OCI-LY7 (cell line): ENCODE results near the gene SGTA. TPM values are rescaled to one million over a fixed set of nuclear protein-coding genes. Genes with fewer than 3 reads are reported as not detected.

ENCODE experiments used
- BruUV-seq: library from RNA; stranded (reverse); fragments of 400-500 nt; replicated peaks from 2 replicates; lab custom pipeline; 2021; lab: Mats Ljungman, UMichigan
- CTCF ChIA-PET: fragments of 300-600 bp; sonication (Branson Sonifier 250); formaldehyde crosslinking; loops from one replicate; lab custom pipeline; 2022; ENCODE audit warnings: antibody characterized with exemption; ENCODE audit not compliant: unreplicated experiment; lab: Charles Lee
- POLR2A ChIA-PET: fragments of 300-600 bp; sonication (Branson Sonifier 250); formaldehyde crosslinking; loops from one replicate; lab custom pipeline; 2022; ENCODE audit warnings: antibody characterized with exemption; lab: Charles Lee
- DNase-seq: peaks from one replicate; pipeline ENCODE4 v3.0.0-alpha.2; 2015; ENCODE audit warnings: low spot score
- H2AFZ ChIP-seq: fragments of 200-600 bp; sonication (generic), shearing (Covaris generic); 2 replicates; pipeline ENCODE4 v1.6.1; 2014; ENCODE audit warnings: mild to moderate bottlenecking, antibody characterized with exemption, low read length, moderate library complexity
- H3K27ac ChIP-seq: fragments of 200-600 bp; sonication (generic); 2 replicates; pipeline ENCODE4 v1.5.1; 2014; ENCODE audit warnings: mixed run types, low read depth, mild to moderate bottlenecking, moderate library complexity, low read length, inconsistent platforms; ENCODE audit not compliant: poor library complexity, severe bottlenecking
- H3K36me3 ChIP-seq: fragments of 200-600 bp; sonication (generic); 2 replicates; pipeline ENCODE4 v1.6.1; 2014; ENCODE audit warnings: mild to moderate bottlenecking, antibody characterized with exemption, low read length, moderate library complexity, mixed read lengths; ENCODE audit not compliant: insufficient read depth
- H3K4me1 ChIP-seq: fragments of 200-600 bp; sonication (generic); 2 replicates; pipeline ENCODE4 v1.5.1; 2014; ENCODE audit warnings: mild to moderate bottlenecking, low read length; ENCODE audit not compliant: insufficient read depth, poor library complexity, severe bottlenecking
- H3K4me2 ChIP-seq: fragments of 200-600 bp; sonication (generic); 2 replicates; pipeline ENCODE4 v1.6.1; 2014; ENCODE audit warnings: mild to moderate bottlenecking, low read length
- H3K4me3 ChIP-seq: fragments of 200-600 bp; sonication (generic); 2 replicates; pipeline ENCODE4 v1.5.1; 2014; ENCODE audit warnings: mild to moderate bottlenecking, low read depth, low read length; ENCODE audit not compliant: poor library complexity, severe bottlenecking
- H3K79me2 ChIP-seq: fragments of 200-600 bp; sonication (generic); 2 replicates; pipeline ENCODE4 v1.6.1; 2016; ENCODE audit warnings: low read depth, mild to moderate bottlenecking, low read length, moderate library complexity, mixed read lengths; ENCODE audit not compliant: insufficient read depth
- H3K9me2 ChIP-seq: fragments of 200-600 bp; sonication (generic); 2 replicates; pipeline ENCODE4 v1.6.1; 2016; ENCODE audit warnings: mild to moderate bottlenecking, low read length, mixed read lengths; ENCODE audit not compliant: insufficient read depth
- H3K9me3 ChIP-seq: fragments of 200-600 bp; sonication (generic); 2 replicates; pipeline ENCODE4 v1.6.1; 2014; ENCODE audit warnings: mild to moderate bottlenecking, mixed run types, low read length, mixed read lengths
- H4K20me1 ChIP-seq: fragments of 200-600 bp; sonication (generic); 2 replicates; pipeline ENCODE4 v1.6.1; 2014; ENCODE audit warnings: mild to moderate bottlenecking, antibody characterized with exemption, low read length, moderate library complexity, mixed read lengths; ENCODE audit not compliant: insufficient read depth
- CTCF ChIP-seq: fragments of 200-600 bp; sonication (generic); conservative IDR thresholded peaks from 2 replicates; pipeline ENCODE4 v1.5.1; 2014; ENCODE audit warnings: mild to moderate bottlenecking, antibody characterized with exemption, low read length, moderate library complexity, mixed read lengths
- EZH2phosphoT487 ChIP-seq: fragments of 200-600 bp; sonication (generic); IDR thresholded peaks from 2 replicates; pipeline ENCODE4 v1.6.1; 2018; ENCODE audit warnings: low read depth, borderline replicate concordance, mild to moderate bottlenecking, mixed run types, antibody characterized with exemption, low read length, moderate library complexity, mixed read lengths
- intact Hi-C: fragments of 100-400 bp; cut with micrococcal nuclease; formaldehyde crosslinking; loops from one replicate; pipeline ENCODE4 v1.10.0; 2022; ENCODE audit not compliant: unreplicated experiment
- total RNA-seq, 2 experiments: library from RNA; depleted of rRNA in 1 of 2; stranded (reverse); fragments of >200 nt in 1 of 2; shearing (Covaris generic) in 1 of 2; gene quantifications; 2 replicates each; pipeline ENCODE4 v1.2.3, GENCODE V29; 2014 to 2022

The SGTA gene
- total RNA-seq, 2 experiments from 2014 or later: 68.2 to 82.4 TPM

- Histone ChIP-seq H2AFZ (no peak overlapping the region), H3K4me1 (no peaks in the 10 kb centered on the region), H3K27ac (no peak overlapping the region), H4K20me1 (no peaks in the 10 kb centered on the region), H3K36me3 (peaks cover 90% of the 10 kb centered on the region), H3K4me2 (no peak overlapping the region), H3K79me2 (no peaks in the 10 kb centered on the region), H3K9me3 (no peaks in the 10 kb centered on the region), H3K4me3 (no peak overlapping the region), H3K9me2 (no peaks in the 10 kb centered on the region)
- TF ChIP-seq CTCF (no peak), EZH2phosphoT487 (no peak)
- ChIA-PET POLR2A (no interaction called here), CTCF (no interaction called here)
- BruUV-seq: no TSS peak
- intact Hi-C loops: no loop called here
- DNase-seq: no peak
Observed at GRCh38 chr19:2758601-2759313, 24.3 kb downstream of the SGTA start.

- no peaks in the 10 kb centered on the region for H3K9me3 ChIP-seq
- no peaks in the 10 kb centered on the region for H3K9me2 ChIP-seq
- no peak overlapping the region for H3K4me2 ChIP-seq
- no peak overlapping the region for H2AFZ ChIP-seq
- DNase-seq: no peak
- H3K4me1 ChIP-seq: no peaks in the 10 kb centered on the region
- H3K79me2 ChIP-seq: no peaks in the 10 kb centered on the region
- H4K20me1 ChIP-seq: no peaks in the 10 kb centered on the region
- no peak overlapping the region for H3K4me3 ChIP-seq
- POLR2A ChIA-PET: no interaction called here
- no peak for TF ChIP-seq EZH2phosphoT487
- no peak for TF ChIP-seq CTCF
- intact Hi-C loops: no loop called here
- no peak overlapping the region for H3K27ac ChIP-seq
- CTCF ChIA-PET: no interaction called here
- H3K36me3 ChIP-seq: peaks cover 87% of the 10 kb centered on the region
- BruUV-seq: no TSS peak
Observed at GRCh38 chr19:2756921-2757881, 25.9 kb downstream of the SGTA start.
